Adipocyte (in vitro differentiated cells): Measurements from ENCODE around the gene CUTC.
"Not testable (repeated sequence)": the region's sequence is repeated elsewhere in the genome, so short reads cannot be mapped to it uniquely, and the experiment has no call there.

ENCODE experiments used
- DNase-seq: peaks from one replicate; pipeline ENCODE4 v3.0.0-alpha.2; 2015; ENCODE audit warnings: low read depth
- H3K27me3 ChIP-seq: replicated peaks from 2 replicates; pipeline ENCODE4 v1.7.0; 2013; ENCODE audit warnings: mild to moderate bottlenecking, low read length, moderate library complexity; ENCODE audit not compliant: control insufficient read depth, insufficient read depth
- H3K36me3 ChIP-seq: 2 replicates; pipeline ENCODE4 v1.7.0; 2013; ENCODE audit warnings: low read length, mild to moderate bottlenecking, moderate library complexity; ENCODE audit not compliant: control insufficient read depth, insufficient read depth, severe bottlenecking
- H3K4me1 ChIP-seq: 2 replicates; pipeline ENCODE4 v1.7.0; 2013; ENCODE audit warnings: mild to moderate bottlenecking, low read length, moderate library complexity; ENCODE audit not compliant: control insufficient read depth, insufficient read depth
- H3K4me3 ChIP-seq: 2 replicates; pipeline ENCODE4 v1.7.0; 2013; ENCODE audit warnings: mild to moderate bottlenecking, low read length, moderate library complexity
- H3K9ac ChIP-seq: 2 replicates; pipeline ENCODE4 v1.7.0; 2013; ENCODE audit warnings: mild to moderate bottlenecking, low read length, moderate library complexity
- H3K9me3 ChIP-seq: 2 replicates; pipeline ENCODE4 v1.7.0; 2013; ENCODE audit warnings: mild to moderate bottlenecking, low read length, moderate library complexity; ENCODE audit not compliant: control insufficient read depth

The CUTC gene

GRCh38 chr10:99743841-99744240 lies 11.8 kb downstream of the CUTC start:
- Histone ChIP-seq H3K36me3 (peaks cover 90% of the 10 kb centered on the region), H3K9me3 (peaks cover 11% of the 10 kb centered on the region), H3K9ac (peak overlapping the region; percentile 94), H3K27me3 (no peaks in the 10 kb centered on the region), H3K4me1 (peaks cover 68% of the 10 kb centered on the region), H3K4me3 (peak overlapping the region; percentile 51)
- DNase-seq, result no peak

- peak overlapping the region; percentile 21 for H3K9ac ChIP-seq
- H3K4me3 ChIP-seq, DNase-seq, H3K9me3 ChIP-seq, H3K27me3 ChIP-seq: not testable (repeated sequence)
- H3K4me1 ChIP-seq, result peaks cover 62% of the 10 kb centered on the region
- peaks cover 92% of the 10 kb centered on the region for H3K36me3 ChIP-seq
Observed at GRCh38 chr10:99746166-99746565, 14.1 kb downstream of the CUTC start.

GRCh38 chr10:99748823-99749451 lies 16.9 kb downstream of the CUTC start:
- Histone ChIP-seq H3K9me3 (no peaks in the 10 kb centered on the region), H3K4me1 (peaks cover 35% of the 10 kb centered on the region), H3K27me3 (no peaks in the 10 kb centered on the region), H3K4me3 (no peak overlapping the region), H3K36me3 (peaks cover 100% of the 10 kb centered on the region), H3K9ac (peak overlapping the region; percentile 54)
- no peak for DNase-seq

GRCh38 chr10:99750641-99751040 lies 18.6 kb downstream of the CUTC start:
- Histone ChIP-seq H3K9me3 (no peaks in the 10 kb centered on the region), H3K4me3 (no peak overlapping the region), H3K36me3 (peaks cover 100% of the 10 kb centered on the region), H3K27me3 (no peaks in the 10 kb centered on the region), H3K4me1 (peaks cover 41% of the 10 kb centered on the region), H3K9ac (no peak overlapping the region)
- no peak for DNase-seq

- Histone ChIP-seq H3K36me3 (peaks cover 89% of the 10 kb centered on the region), H3K9me3 (no peaks in the 10 kb centered on the region)
Observed at GRCh38 chr10:99754670-99755069, 22.6 kb downstream of the CUTC start.

GRCh38 chr10:99756159-99756558 lies 24.1 kb downstream of the CUTC start:
- Histone ChIP-seq H3K27me3 (no peaks in the 10 kb centered on the region), H3K4me1 (peaks cover 45% of the 10 kb centered on the region), H3K4me3 (no peak overlapping the region), H3K36me3 (peaks cover 89% of the 10 kb centered on the region), H3K9ac (peak overlapping the region; percentile 23), H3K9me3 (no peaks in the 10 kb centered on the region)
- no peak for DNase-seq

More at GRCh38 chr10:99754670-99755069, 22.6 kb downstream of the CUTC start:
- H3K4me1 ChIP-seq, result peaks cover 42% of the 10 kb centered on the region
- H3K4me3 ChIP-seq, result no peak overlapping the region
- DNase-seq, result no peak
- H3K27me3 ChIP-seq, result no peaks in the 10 kb centered on the region
- H3K9ac ChIP-seq, result peak overlapping the region; percentile 17

GRCh38 chr10:99758211-99758891 lies 26.3 kb downstream of the CUTC start:
- H3K9ac ChIP-seq, result peak overlapping the region; percentile 82
- no peaks in the 10 kb centered on the region for H3K27me3 ChIP-seq
- no peaks in the 10 kb centered on the region for H3K9me3 ChIP-seq
- peak; percentile 84 for DNase-seq
- H3K36me3 ChIP-seq, result peaks cover 75% of the 10 kb centered on the region
- H3K4me3 ChIP-seq, result peak overlapping the region; percentile 16
- peaks cover 52% of the 10 kb centered on the region for H3K4me1 ChIP-seq

- no peak for DNase-seq
- Histone ChIP-seq H3K27me3 (no peaks in the 10 kb centered on the region), H3K36me3 (peaks cover 62% of the 10 kb centered on the region), H3K9ac (peak overlapping the region; percentile 44), H3K4me3 (no peak overlapping the region), H3K9me3 (peaks cover 5% of the 10 kb centered on the region), H3K4me1 (peaks cover 45% of the 10 kb centered on the region)
Observed at GRCh38 chr10:99760321-99760720, 28.3 kb downstream of the CUTC start.

- Histone ChIP-seq H3K4me3 (no peak overlapping the region), H3K36me3 (peaks cover 51% of the 10 kb centered on the region), H3K4me1 (peaks cover 40% of the 10 kb centered on the region), H3K9me3 (peaks cover 5% of the 10 kb centered on the region), H3K9ac (peak overlapping the region; percentile 44), H3K27me3 (no peaks in the 10 kb centered on the region)
- DNase-seq, result no peak
Observed at GRCh38 chr10:99761365-99761764, 29.3 kb downstream of the CUTC start.

- Histone ChIP-seq H3K4me1 (peaks cover 22% of the 10 kb centered on the region), H3K27me3 (no peaks in the 10 kb centered on the region), H3K9ac (peak overlapping the region; percentile 19), H3K9me3 (peaks cover 5% of the 10 kb centered on the region), H3K4me3 (no peak overlapping the region), H3K36me3 (peaks cover 18% of the 10 kb centered on the region)
- DNase-seq, result no peak
Observed at GRCh38 chr10:99765672-99766301, 33.8 kb downstream of the CUTC start.

GRCh38 chr10:99766302-99766681 lies 34.3 kb downstream of the CUTC start:
- Histone ChIP-seq H3K36me3 (peaks cover 13% of the 10 kb centered on the region), H3K9ac (peak overlapping the region; percentile 19), H3K4me1 (peaks cover 17% of the 10 kb centered on the region), H3K27me3 (no peaks in the 10 kb centered on the region), H3K9me3 (peaks cover 5% of the 10 kb centered on the region), H3K4me3 (no peak overlapping the region)
- no peak for DNase-seq
